ENCODE results near the gene PITX1.

Gene PITX1

DNA sequence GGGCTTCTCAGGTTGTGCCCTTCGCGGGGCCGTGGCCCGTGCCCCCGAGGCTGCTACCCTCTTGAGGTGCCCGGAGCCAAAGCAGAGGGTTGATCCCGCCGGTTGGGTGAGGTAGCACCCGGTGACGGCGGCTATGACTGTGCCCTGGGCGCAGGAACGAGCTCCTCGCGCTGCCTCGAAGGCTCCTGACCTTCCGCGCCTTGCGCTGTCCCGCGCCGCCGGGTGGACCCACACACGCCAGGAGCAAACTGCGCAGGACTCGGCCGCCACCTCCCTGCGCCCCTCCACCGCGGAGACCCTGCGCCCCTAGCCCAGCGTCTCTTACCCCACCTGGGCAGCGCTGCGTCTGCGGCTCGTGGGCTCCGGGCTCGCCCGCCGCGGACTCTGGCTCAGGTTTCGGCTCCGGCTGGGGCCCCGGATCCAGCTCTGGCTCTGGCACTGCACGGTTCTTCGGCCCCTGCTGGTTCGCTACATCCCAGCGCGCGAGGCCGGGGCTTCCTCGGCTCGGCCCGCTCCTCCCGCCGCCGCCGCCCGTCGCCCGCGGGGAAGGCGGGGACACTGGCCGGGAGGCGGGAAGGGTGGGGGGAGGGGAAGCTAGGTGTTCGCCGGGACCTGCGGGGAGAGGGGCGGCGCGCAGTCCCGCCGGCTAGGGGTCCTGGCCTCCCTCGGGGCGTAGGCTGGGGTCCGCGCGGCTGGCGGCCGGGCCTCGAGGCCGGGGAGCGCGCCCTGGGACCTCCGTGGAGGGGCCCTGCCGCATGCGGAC lies 5.4 kb upstream of the PITX1 start:
- TF ChIP-seq, protein P1, sequence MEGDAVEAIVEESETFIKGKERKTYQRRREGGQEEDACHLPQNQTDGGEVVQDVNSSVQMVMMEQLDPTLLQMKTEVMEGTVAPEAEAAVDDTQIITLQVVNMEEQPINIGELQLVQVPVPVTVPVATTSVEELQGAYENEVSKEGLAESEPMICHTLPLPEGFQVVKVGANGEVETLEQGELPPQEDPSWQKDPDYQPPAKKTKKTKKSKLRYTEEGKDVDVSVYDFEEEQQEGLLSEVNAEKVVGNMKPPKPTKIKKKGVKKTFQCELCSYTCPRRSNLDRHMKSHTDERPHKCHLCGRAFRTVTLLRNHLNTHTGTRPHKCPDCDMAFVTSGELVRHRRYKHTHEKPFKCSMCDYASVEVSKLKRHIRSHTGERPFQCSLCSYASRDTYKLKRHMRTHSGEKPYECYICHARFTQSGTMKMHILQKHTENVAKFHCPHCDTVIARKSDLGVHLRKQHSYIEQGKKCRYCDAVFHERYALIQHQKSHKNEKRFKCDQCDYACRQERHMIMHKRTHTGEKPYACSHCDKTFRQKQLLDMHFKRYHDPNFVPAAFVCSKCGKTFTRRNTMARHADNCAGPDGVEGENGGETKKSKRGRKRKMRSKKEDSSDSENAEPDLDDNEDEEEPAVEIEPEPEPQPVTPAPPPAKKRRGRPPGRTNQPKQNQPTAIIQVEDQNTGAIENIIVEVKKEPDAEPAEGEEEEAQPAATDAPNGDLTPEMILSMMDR (IDR thresholded peaks at IDR 0.05; ENCODE audit: insufficient read depth, low read depth, low read length, missing control alignments) = no peak
- DNase-seq (ENCODE audit: low read depth) = no peak
- no peak overlapping the region for H3K4me3 ChIP-seq (ENCODE audit: low read depth, low read length)

DNA sequence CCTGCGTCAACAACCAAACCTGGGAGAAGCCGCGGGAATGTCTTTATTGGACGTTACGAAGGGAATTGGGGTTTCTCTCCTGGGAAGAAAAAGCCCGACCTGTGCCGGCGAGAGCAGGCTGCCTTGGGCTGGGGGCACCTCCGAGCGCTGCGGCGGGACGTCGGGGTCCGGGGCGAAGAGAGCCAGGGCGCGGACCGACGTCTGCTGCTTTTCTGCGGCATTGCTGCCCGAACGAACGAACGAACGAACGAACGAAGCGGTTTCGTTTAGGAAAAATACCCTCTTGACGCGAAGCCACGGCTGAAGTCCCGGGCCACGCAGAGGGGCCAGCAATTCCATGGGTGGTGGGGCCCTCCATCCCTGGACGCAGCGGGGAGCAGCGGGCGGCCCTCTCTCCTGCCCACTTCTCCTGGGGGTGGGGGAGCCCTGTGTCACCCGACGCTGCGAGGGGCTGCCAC lies 4.8 kb upstream of the PITX1 start:
- TF ChIP-seq, protein P1 (IDR thresholded peaks at IDR 0.05; ENCODE audit: insufficient read depth, low read depth, low read length, missing control alignments) = no peak
- DNase-seq (ENCODE audit: low read depth) = no peak
- H3K4me3 ChIP-seq (ENCODE audit: low read depth, low read length) = no peak overlapping the region

DNA sequence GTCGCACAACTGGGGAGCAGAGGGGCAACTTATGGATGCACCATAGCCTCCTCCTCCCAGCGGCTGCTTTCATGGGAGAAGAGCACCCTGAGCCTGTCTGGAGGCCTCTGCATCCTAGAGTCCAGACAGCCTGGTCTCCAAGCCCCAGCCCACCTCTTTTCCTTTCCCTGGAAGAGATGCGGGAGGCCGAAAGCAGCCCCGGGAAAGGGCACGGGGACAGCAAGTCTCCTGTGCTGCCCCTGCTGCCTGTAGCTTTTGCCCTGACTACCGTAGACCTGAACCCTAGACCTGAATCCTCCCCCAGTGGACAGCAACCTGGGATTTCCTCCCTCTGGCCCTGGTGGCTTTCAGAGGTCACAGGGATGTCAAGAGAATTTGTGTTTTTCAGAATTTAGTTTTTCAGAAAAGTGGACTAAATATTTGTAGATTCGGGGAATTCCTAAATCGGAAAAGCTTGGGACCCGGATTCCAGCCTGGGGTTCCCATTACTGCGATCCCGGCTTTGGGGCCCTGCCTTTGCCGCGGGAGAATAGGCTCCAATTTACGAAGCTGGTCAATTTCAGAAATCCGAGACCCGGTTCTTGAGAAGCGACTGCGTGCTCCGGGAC lies 4.3 kb upstream of the PITX1 start:
- TF ChIP-seq, protein P1 (IDR thresholded peaks at IDR 0.05; ENCODE audit: insufficient read depth, low read depth, low read length, missing control alignments) = no peak
- H3K4me3 ChIP-seq (ENCODE audit: low read depth, low read length) = no peak overlapping the region
- no peak for DNase-seq (ENCODE audit: low read depth)

DNA sequence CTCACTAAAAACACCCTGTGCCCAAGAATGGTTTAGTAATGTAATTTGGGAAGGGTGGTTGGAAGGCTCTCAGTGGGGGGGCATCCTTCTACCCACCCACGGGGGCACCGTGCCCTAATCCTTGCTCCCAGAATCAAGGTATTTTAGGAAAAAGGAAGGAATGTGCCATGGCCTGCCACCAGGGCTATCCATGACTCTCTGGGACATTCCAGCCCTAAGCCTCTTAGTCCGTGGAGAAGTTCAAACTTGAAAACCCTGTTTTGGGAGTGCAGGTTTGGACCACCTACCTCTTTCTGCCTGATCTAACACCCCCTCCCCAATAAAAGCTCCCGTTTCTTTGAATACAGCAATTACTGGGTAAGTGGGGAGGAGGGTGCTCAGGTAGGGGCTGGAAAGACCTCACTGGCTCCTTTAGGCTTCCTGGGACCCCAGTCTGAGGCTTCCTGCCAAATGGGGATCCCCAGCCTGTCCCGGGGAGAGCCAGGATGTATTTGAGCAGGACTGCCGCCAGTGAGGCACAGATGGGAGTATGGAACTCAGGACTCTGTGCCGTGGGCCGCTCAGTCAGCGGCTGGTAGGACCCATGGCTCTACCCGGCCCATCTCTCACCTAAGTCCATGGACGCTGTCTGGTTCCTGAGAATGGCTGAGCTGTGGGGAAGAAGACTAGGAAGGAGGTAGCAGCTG lies 3.6 kb upstream of the PITX1 start:
- TF ChIP-seq, protein P1 (IDR thresholded peaks at IDR 0.05; ENCODE audit: insufficient read depth, low read depth, low read length, missing control alignments) = no peak
- no peak for DNase-seq (ENCODE audit: low read depth)
- no peak overlapping the region for H3K4me3 ChIP-seq (ENCODE audit: low read depth, low read length)

DNA sequence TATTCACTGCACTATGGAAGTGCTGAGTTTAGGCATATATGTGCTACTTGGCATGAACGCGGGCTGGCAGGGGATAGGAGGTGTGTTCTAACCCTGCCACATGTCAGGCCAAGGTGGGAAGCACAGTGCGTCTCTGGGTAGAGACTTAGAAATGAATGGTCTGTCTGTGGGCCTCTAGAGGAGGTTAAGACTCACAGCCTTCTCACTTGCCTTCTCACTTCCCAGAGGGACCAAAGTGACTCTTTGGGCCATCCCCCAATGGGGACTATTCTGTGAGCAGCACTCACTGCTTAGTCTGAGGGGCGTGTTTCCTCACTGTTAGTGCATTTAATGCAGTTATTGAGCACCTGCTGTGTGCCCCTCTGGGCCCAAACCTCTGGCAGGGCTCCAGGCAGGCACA lies 2.4 kb upstream of the PITX1 start:
- H3K4me3 ChIP-seq (ENCODE audit: low read depth, low read length) = no peak overlapping the region
- DNase-seq (ENCODE audit: low read depth) = no peak
- TF ChIP-seq, protein P1 (IDR thresholded peaks at IDR 0.05; ENCODE audit: insufficient read depth, low read depth, low read length, missing control alignments) = no peak

DNA sequence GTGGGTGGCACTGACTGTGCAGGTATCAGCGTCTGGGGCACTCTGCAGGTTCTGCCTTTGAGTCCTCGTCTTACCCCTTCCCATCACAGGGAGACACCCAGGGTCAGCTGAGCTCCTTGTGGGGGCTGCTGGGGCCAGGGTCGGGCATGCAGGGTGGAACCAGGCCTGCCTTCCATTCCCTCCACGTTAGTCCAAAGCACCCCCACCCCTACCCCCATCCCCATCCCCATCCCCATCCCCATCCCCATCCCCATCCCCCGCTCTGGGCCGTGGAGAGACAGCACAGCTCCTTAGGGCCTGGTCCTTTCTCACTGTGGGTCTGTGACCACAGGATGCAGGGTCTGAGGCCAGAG lies 1.6 kb upstream of the PITX1 start:
- H3K4me3 ChIP-seq (ENCODE audit: low read depth, low read length) = no peak overlapping the region

More for the DNA sequence above, 1.6 kb upstream of the PITX1 start:
- DNase-seq (ENCODE audit: low read depth) = no peak
- TF ChIP-seq, protein P1 (IDR thresholded peaks at IDR 0.05; ENCODE audit: insufficient read depth, low read depth, low read length, missing control alignments) = no peak
